Effector memory CD4-positive, alpha-beta T cell (primary cell): Measurements from ENCODE around the gene CHRNE.

Source experiments
- DNase-seq, 3 donors: peaks; one replicate each; pipeline ENCODE4 v3.0.0-alpha.2; 2020
- H3K27ac ChIP-seq: 2 replicates; pipeline ENCODE4 v1.7.0; 2013; ENCODE audit warnings: mild to moderate bottlenecking, low read length, moderate library complexity; ENCODE audit not compliant: insufficient read depth, poor library complexity, severe bottlenecking
- H3K27me3 ChIP-seq: replicated peaks from 2 replicates; pipeline ENCODE4 v1.7.0; 2013; ENCODE audit warnings: mild to moderate bottlenecking, low read length; ENCODE audit not compliant: insufficient read depth, control insufficient read depth, poor library complexity, severe bottlenecking
- H3K36me3 ChIP-seq: 2 replicates; pipeline ENCODE4 v1.7.0; 2013; ENCODE audit warnings: mild to moderate bottlenecking, low read length, moderate library complexity; ENCODE audit not compliant: control insufficient read depth, insufficient read depth
- H3K4me1 ChIP-seq: 2 replicates; pipeline ENCODE4 v1.7.0; 2013; ENCODE audit warnings: low read length, mild to moderate bottlenecking; ENCODE audit not compliant: control insufficient read depth, insufficient read depth, poor library complexity, severe bottlenecking
- H3K4me3 ChIP-seq: 2 replicates; pipeline ENCODE4 v1.7.0; 2013; ENCODE audit warnings: low read length, low read depth, mild to moderate bottlenecking; ENCODE audit not compliant: insufficient read depth, poor library complexity, severe bottlenecking
- H3K9me3 ChIP-seq: 2 replicates; pipeline ENCODE4 v1.7.0; 2013; ENCODE audit warnings: mild to moderate bottlenecking, low read length, moderate library complexity; ENCODE audit not compliant: control insufficient read depth

CHRNE gene

DNA sequence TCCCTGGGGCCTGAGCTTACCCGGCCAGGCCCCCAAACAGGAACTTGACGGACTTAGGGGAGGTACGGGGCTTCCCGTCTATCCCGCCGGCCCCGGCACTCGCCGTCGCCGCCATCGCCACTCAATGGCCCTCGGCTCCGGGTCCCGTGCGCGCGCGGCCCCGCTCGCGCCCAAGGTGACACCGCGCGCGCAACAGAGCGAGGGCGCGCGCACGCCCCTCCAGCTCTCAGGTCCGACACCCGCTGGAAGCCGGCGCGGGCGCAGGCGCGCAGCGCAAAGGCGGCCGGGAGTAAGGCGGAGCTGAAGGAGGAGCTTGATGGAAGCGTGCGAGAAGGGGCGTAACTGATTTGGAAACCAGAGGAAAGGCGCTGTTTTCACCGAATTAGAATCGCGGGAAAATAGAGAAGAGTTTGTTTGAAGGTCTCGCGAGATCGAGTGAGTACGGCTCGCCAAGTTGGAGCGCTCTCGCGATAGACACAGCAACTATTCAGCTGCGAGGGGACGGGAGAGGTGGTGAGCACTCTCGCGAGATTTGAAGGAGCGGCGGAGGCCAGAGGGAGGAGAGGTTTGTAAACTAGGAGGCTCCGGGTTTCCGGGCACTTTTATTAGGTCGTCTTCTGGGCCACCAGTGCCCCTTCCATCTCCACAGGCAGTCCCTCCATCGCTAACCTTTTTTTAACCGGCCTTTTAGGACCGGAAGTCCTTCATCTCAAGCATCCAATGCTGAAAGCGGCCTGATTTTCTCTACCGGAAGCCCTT, 37.1 kb upstream of the CHRNE start, which contains the start of the genes RNF167 and SLC25A11:
Gene RNF167 (plus strand): TSS at position 473 of the 759 bp plus-strand sequence. CDS start 642 bp downstream, outside the sequence.
Gene SLC25A11 (minus strand): TSS at position 251 of the 759 bp plus-strand sequence. CDS start 136 bp downstream, at position 115.
- Histone ChIP-seq H3K4me3 (peak within 1 kb of the TSS; percentile 94), H3K27ac (peak within 1 kb of the TSS; percentile 93), H3K36me3 (peaks cover 42% of the 10 kb centered on the region), H3K9me3 (no peaks in the 10 kb centered on the region), H3K27me3 (no peaks in the 10 kb centered on the region), H3K4me1 (peaks cover 42% of the 10 kb centered on the region)
- peak; percentile 92 to 96 (median 94) for DNase-seq

- H3K4me1 ChIP-seq, result peaks cover 39% of the 10 kb centered on the region
- no peaks in the 10 kb centered on the region for H3K27me3 ChIP-seq
- peaks cover 37% of the 10 kb centered on the region for H3K36me3 ChIP-seq
- peak overlapping the region; percentile 74 for H3K27ac ChIP-seq
- H3K9me3 ChIP-seq, result no peaks in the 10 kb centered on the region
- peak overlapping the region; percentile 73 for H3K4me3 ChIP-seq
- no peak for DNase-seq
These were observed 36.6 kb upstream of the CHRNE start for GRCh38 chr17:4939546-4939795.

- peaks cover 34% of the 10 kb centered on the region for H3K36me3 ChIP-seq
- no peak for DNase-seq
- H3K27ac ChIP-seq, result peak overlapping the region; percentile 74
- peaks cover 39% of the 10 kb centered on the region for H3K4me1 ChIP-seq
- H3K4me3 ChIP-seq, result peak overlapping the region; percentile 73
- H3K9me3 ChIP-seq, result no peaks in the 10 kb centered on the region
- no peaks in the 10 kb centered on the region for H3K27me3 ChIP-seq
These were observed 36.0 kb upstream of the CHRNE start for GRCh38 chr17:4938688-4939545.

DNA sequence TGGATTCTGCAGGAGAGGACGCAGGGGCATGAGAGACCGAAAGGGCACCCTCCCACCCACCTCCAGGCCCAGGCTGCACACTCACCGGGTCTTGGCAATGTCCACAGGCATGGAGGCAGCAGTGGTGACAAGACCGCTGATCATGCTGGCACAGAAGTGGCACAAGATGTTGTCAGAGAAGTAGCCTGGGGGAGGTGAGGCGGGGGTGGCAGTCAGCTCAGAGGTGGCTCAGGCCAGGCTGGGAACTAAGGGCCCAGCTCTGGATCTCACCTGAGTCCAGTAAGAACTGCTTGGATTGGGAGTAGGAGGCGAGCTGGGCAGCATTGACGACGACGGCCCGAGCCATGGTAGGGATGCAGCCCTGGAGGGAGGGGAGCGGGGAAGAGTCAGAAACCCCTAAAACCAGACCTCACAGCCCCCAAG, 35.2 kb upstream of the CHRNE start:
- no peak overlapping the region for H3K27ac ChIP-seq
- peaks cover 30% of the 10 kb centered on the region for H3K36me3 ChIP-seq
- H3K4me3 ChIP-seq, result no peak overlapping the region

GRCh38 chr17:4937553-4937952, 34.7 kb upstream of the CHRNE start:
- Histone ChIP-seq H3K36me3 (peaks cover 26% of the 10 kb centered on the region), H3K9me3 (no peaks in the 10 kb centered on the region), H3K27me3 (no peaks in the 10 kb centered on the region), H3K27ac (no peak overlapping the region), H3K4me3 (no peak overlapping the region), H3K4me1 (peaks cover 29% of the 10 kb centered on the region)
- no peak for DNase-seq

More for the DNA sequence above, 35.2 kb upstream of the CHRNE start:
- Histone ChIP-seq H3K4me1 (peaks cover 34% of the 10 kb centered on the region), H3K9me3 (no peaks in the 10 kb centered on the region), H3K27me3 (no peaks in the 10 kb centered on the region)
- no peak for DNase-seq

- peaks cover 22% of the 10 kb centered on the region for H3K4me1 ChIP-seq
- no peak overlapping the region for H3K4me3 ChIP-seq
- H3K9me3 ChIP-seq, result no peaks in the 10 kb centered on the region
- no peaks in the 10 kb centered on the region for H3K27me3 ChIP-seq
- H3K27ac ChIP-seq, result no peak overlapping the region
- no peak for DNase-seq
- peaks cover 22% of the 10 kb centered on the region for H3K36me3 ChIP-seq
These were observed 33.5 kb upstream of the CHRNE start for GRCh38 chr17:4936436-4936835.

DNA sequence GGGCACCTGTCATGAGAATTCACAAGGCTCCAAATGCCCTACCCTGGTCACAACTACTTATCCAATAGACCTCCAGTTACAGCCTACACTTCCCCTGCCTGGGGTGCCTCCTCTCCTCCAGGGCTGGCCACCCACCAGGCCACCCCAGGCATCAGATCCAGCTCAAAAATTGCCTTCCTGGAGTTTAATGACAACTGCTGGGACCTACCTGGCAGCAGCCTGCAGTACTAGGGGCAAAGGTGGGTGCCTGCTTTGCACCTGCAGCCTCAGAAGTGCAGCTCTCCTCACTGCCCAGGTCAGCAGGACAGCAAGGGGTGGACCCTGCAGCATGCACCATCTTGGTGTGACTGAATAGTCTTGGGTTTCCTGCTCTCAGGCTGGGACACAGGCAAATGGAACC, 32.8 kb upstream of the CHRNE start:
- no peak overlapping the region for H3K4me3 ChIP-seq
- no peak for DNase-seq
- no peaks in the 10 kb centered on the region for H3K27me3 ChIP-seq
- H3K36me3 ChIP-seq, result peaks cover 22% of the 10 kb centered on the region
- H3K4me1 ChIP-seq, result peaks cover 22% of the 10 kb centered on the region
- H3K9me3 ChIP-seq, result no peaks in the 10 kb centered on the region
- no peak overlapping the region for H3K27ac ChIP-seq

DNA sequence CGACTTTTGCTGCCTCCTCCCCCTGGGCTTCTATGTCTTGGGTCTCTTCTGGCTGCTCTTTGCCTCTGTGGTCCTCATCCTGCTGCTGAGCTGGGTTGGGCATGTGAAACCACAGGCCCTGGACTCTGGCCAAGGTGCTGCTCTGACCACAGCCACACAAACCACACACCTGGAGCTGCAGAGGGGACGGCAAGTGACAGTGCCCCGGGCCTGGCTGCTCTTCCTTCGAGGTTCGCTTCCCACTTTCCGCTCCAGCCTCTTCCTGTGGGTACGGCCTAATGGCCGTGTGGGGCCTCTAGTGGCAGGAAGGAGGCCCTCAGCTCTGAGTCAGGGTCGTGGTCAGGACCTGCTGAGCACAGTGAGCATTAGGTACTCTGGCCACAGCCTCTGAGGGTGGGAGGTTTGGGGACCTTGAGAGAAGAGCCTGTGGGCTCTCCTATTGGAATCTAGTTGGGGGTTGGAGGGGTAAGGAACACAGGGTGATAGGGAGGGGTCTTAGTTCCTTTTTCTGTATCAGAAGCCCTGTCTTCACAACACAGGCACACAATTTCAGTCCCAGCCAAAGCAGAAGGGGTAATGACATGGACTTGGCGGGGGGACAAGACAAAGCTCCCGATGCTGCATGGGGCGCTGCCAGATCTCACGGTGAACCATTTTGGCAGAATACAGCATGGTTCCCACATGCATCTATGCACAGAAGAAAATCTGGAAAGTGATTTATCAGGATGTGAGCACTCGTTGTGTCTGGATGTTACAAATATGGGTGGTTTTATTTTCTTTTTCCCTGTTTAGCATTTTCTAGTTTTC, 31.5 kb upstream of the CHRNE start:
- H3K27me3 ChIP-seq, result no peaks in the 10 kb centered on the region
- H3K4me1 ChIP-seq, result peaks cover 22% of the 10 kb centered on the region
- no peak overlapping the region for H3K4me3 ChIP-seq
- H3K36me3 ChIP-seq, result peaks cover 22% of the 10 kb centered on the region
- no peaks in the 10 kb centered on the region for H3K9me3 ChIP-seq
- no peak overlapping the region for H3K27ac ChIP-seq
- no peak for DNase-seq

- H3K9me3 ChIP-seq, result no peaks in the 10 kb centered on the region
- H3K27me3 ChIP-seq, result no peaks in the 10 kb centered on the region
- no peak overlapping the region for H3K27ac ChIP-seq
- H3K4me1 ChIP-seq, result peaks cover 15% of the 10 kb centered on the region
- DNase-seq, result no peak
- H3K4me3 ChIP-seq, result no peak overlapping the region
- H3K36me3 ChIP-seq, result peaks cover 22% of the 10 kb centered on the region
These were observed 30.7 kb upstream of the CHRNE start for GRCh38 chr17:4933646-4934045.
